Measurements from ENCODE around the gene PHC2.

- TF ChIP-seq EZH2 (IDR thresholded peaks at IDR 0.05; ENCODE audit: borderline replicate concordance, insufficient read depth, low read length, poor library complexity, severe bottlenecking) (no peak), POLR2AphosphoS5 (IDR thresholded peaks at IDR 0.05) (no peak), RAD21 (conservative IDR thresholded peaks at IDR 0.05) (no peak), TAF1 (IDR thresholded peaks at IDR 0.05; ENCODE audit: low read depth) (no peak), SMC3 (conservative IDR thresholded peaks at IDR 0.05; ENCODE audit: poor library complexity) (no peak), EP300 (conservative IDR thresholded peaks at IDR 0.05; ENCODE audit: poor library complexity, severe bottlenecking) (no peak), MXI1 (conservative IDR thresholded peaks at IDR 0.05; ENCODE audit: poor library complexity, severe bottlenecking) (no peak)
- TF ChIP-seq, protein P1, sequence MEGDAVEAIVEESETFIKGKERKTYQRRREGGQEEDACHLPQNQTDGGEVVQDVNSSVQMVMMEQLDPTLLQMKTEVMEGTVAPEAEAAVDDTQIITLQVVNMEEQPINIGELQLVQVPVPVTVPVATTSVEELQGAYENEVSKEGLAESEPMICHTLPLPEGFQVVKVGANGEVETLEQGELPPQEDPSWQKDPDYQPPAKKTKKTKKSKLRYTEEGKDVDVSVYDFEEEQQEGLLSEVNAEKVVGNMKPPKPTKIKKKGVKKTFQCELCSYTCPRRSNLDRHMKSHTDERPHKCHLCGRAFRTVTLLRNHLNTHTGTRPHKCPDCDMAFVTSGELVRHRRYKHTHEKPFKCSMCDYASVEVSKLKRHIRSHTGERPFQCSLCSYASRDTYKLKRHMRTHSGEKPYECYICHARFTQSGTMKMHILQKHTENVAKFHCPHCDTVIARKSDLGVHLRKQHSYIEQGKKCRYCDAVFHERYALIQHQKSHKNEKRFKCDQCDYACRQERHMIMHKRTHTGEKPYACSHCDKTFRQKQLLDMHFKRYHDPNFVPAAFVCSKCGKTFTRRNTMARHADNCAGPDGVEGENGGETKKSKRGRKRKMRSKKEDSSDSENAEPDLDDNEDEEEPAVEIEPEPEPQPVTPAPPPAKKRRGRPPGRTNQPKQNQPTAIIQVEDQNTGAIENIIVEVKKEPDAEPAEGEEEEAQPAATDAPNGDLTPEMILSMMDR (IDR thresholded peaks at IDR 0.05; ENCODE audit: poor library complexity, severe bottlenecking): no peak
- TF ChIP-seq, protein P2, sequence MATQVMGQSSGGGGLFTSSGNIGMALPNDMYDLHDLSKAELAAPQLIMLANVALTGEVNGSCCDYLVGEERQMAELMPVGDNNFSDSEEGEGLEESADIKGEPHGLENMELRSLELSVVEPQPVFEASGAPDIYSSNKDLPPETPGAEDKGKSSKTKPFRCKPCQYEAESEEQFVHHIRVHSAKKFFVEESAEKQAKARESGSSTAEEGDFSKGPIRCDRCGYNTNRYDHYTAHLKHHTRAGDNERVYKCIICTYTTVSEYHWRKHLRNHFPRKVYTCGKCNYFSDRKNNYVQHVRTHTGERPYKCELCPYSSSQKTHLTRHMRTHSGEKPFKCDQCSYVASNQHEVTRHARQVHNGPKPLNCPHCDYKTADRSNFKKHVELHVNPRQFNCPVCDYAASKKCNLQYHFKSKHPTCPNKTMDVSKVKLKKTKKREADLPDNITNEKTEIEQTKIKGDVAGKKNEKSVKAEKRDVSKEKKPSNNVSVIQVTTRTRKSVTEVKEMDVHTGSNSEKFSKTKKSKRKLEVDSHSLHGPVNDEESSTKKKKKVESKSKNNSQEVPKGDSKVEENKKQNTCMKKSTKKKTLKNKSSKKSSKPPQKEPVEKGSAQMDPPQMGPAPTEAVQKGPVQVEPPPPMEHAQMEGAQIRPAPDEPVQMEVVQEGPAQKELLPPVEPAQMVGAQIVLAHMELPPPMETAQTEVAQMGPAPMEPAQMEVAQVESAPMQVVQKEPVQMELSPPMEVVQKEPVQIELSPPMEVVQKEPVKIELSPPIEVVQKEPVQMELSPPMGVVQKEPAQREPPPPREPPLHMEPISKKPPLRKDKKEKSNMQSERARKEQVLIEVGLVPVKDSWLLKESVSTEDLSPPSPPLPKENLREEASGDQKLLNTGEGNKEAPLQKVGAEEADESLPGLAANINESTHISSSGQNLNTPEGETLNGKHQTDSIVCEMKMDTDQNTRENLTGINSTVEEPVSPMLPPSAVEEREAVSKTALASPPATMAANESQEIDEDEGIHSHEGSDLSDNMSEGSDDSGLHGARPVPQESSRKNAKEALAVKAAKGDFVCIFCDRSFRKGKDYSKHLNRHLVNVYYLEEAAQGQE (IDR thresholded peaks at IDR 0.05; ENCODE audit: borderline replicate concordance): no peak
Measured at GRCh38 chr1:33466159-33466558, 35.3 kb upstream of the PHC2 start.

Measured in neural cell (in vitro differentiated cells).